ENCODE data around the gene SBF2. TPM values are rescaled to one million over a fixed set of nuclear protein-coding genes. Genes with fewer than 3 reads are reported as not detected.

Gene SBF2
- total and polyA plus RNA-seq, 10 donors = 3.6 to 70.9 (median 57.1) TPM

- WGBS, 5 donors = 59 to 83% (median 75%) methylated on average over 1 of the region's 1 CpG
- TF ChIP-seq POLR2A (IDR thresholded peaks at IDR 0.05) = no peak
- TF ChIP-seq, protein P1, sequence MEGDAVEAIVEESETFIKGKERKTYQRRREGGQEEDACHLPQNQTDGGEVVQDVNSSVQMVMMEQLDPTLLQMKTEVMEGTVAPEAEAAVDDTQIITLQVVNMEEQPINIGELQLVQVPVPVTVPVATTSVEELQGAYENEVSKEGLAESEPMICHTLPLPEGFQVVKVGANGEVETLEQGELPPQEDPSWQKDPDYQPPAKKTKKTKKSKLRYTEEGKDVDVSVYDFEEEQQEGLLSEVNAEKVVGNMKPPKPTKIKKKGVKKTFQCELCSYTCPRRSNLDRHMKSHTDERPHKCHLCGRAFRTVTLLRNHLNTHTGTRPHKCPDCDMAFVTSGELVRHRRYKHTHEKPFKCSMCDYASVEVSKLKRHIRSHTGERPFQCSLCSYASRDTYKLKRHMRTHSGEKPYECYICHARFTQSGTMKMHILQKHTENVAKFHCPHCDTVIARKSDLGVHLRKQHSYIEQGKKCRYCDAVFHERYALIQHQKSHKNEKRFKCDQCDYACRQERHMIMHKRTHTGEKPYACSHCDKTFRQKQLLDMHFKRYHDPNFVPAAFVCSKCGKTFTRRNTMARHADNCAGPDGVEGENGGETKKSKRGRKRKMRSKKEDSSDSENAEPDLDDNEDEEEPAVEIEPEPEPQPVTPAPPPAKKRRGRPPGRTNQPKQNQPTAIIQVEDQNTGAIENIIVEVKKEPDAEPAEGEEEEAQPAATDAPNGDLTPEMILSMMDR (IDR thresholded peaks at IDR 0.05 in 8 of 11, conservative IDR thresholded peaks at IDR 0.05 in 3 of 11) = no peak
- Histone ChIP-seq H3K36me3 (peaks cover 0 to 11% (median 1%) of the 10 kb centered on the region in 6 donors), H3K4me1 (peaks cover 0 to 25% (median 0%) of the 10 kb centered on the region in 6 donors), H3K4me3 (no peak overlapping the region), H3K27me3 (replicated peaks in 1 of 7) (no peaks in the 10 kb centered on the region), H3K9me3 (no peaks in the 10 kb centered on the region), H3K27ac (no peak overlapping the region)
- intact Hi-C loops (cut with DNase I; ENCODE audit: low total_unique reads) = no loop called here
- no peak for DNase-seq
Measured at GRCh38 chr11:9888938-9889337, 405.1 kb downstream of the SBF2 start.

DNA sequence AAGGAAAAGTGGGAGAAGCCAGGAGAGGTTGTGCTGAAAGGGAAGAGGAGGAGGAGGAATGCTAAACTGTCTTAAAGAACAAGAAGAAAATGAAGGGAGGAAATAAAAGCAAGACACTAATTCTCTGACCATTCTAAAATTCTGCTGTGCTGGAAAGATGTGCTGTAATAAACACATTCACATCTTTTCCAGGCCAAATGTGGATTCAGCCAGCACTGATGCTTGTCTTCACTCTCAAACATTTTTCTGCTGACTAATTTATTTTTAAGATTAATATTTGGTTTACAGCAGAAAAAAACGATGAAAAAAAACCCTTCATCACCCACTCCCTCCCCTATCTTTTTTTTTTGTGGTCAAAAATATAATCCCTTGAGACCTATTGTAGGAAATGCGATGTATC, 406.5 kb downstream of the SBF2 start:
- no peak overlapping the region for H3K4me3 ChIP-seq
- H3K36me3 ChIP-seq = no peaks in the 10 kb centered on the region
- no peak for DNase-seq
- peaks cover 0 to 21% (median 0%) of the 10 kb centered on the region in 6 donors for H3K4me1 ChIP-seq
- no peak overlapping the region for H3K27ac ChIP-seq
- TF ChIP-seq POLR2A (IDR thresholded peaks at IDR 0.05) (no peak), POLR2AphosphoS5 (IDR thresholded peaks at IDR 0.05) (no peak)
- 50 to 78% (median 57%) methylated on average over 2 of the region's 2 CpGs for WGBS, 5 donors
- intact Hi-C loops (cut with DNase I; ENCODE audit: low total_unique reads) = no loop called here
- H3K27me3 ChIP-seq (replicated peaks in 1 of 7) = no peaks in the 10 kb centered on the region
- no peaks in the 10 kb centered on the region for H3K9me3 ChIP-seq

DNA sequence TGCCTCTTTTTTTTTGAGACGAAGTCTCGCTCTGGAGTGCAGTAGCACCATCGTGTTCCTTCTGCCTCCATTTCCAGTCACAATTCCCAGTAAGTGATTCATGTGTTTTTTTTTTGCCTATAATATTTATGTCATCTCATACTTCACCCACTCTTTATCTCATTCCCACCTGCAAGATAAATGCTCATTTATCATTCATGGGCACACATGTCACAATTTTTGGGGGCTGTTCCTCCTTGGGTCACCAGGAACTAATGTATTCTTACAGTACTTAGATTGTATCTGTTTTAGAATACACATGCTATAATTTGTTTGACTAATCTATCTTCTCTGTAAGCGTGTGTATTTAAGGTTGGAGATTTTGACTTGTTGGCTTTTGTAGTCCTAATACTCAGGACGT, 407.4 kb downstream of the SBF2 start:
- 92 to 98% (median 94%) methylated on average over 5 of the region's 5 CpGs for WGBS, 5 donors
- Histone ChIP-seq H3K4me1 (peaks cover 0 to 12% (median 0%) of the 10 kb centered on the region in 6 donors), H3K27ac (no peak overlapping the region), H3K27me3 (replicated peaks in 1 of 7) (no peaks in the 10 kb centered on the region), H3K36me3 (no peaks in the 10 kb centered on the region), H3K4me3 (no peak overlapping the region), H3K9me3 (no peaks in the 10 kb centered on the region)
- intact Hi-C loops (cut with DNase I; ENCODE audit: low total_unique reads) = no loop called here
- no peak for DNase-seq
- no peak for TF ChIP-seq POLR2AphosphoS5 (IDR thresholded peaks at IDR 0.05)
- no peak for TF ChIP-seq POLR2A (IDR thresholded peaks at IDR 0.05)
- TF ChIP-seq, protein P1 (IDR thresholded peaks at IDR 0.05 in 8 of 11, conservative IDR thresholded peaks at IDR 0.05 in 3 of 11) = no peak

DNA sequence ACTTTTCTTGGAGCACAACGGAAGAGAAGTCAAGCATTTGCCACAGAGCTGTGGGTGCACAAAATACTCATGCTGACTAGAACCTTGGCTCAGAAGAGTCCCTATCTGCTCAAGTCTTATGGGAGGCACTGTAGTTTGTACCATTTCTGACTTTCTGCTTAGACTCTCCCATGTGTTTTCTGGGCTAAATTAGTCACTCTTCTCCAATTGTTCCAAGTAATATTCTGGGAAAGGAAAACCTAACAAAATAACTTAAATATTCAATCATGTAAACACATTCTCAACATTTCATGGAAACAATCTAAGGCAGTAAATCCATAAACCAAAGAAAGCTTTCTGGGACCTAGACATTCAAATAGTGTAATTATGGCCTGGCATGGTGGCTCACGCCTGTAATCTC, 409.4 kb downstream of the SBF2 start:
- no peaks in the 10 kb centered on the region for H3K9me3 ChIP-seq
- no peak overlapping the region for H3K4me3 ChIP-seq
- WGBS, 5 donors = 94 to 100% (median 95%) methylated on average over 2 of the region's 2 CpGs
- H3K4me1 ChIP-seq = peaks cover 0 to 8% (median 0%) of the 10 kb centered on the region in 6 donors
- TF ChIP-seq, protein P1 (IDR thresholded peaks at IDR 0.05 in 8 of 11, conservative IDR thresholded peaks at IDR 0.05 in 3 of 11) = no peak
- TF ChIP-seq POLR2AphosphoS5 (IDR thresholded peaks at IDR 0.05) = no peak
- TF ChIP-seq POLR2A (IDR thresholded peaks at IDR 0.05) = no peak
- no peak overlapping the region for H3K27ac ChIP-seq
- H3K27me3 ChIP-seq (replicated peaks in 1 of 7) = no peaks in the 10 kb centered on the region
- intact Hi-C loops (cut with DNase I; ENCODE audit: low total_unique reads) = no loop called here
- no peaks in the 10 kb centered on the region for H3K36me3 ChIP-seq
- DNase-seq = no peak

GRCh38 chr11:9880657-9881056, 413.4 kb downstream of the SBF2 start:
- Histone ChIP-seq H3K4me3 (no peak overlapping the region), H3K27ac (no peak overlapping the region), H3K4me1 (no peaks in the 10 kb centered on the region), H3K27me3 (replicated peaks in 1 of 7) (no peaks in the 10 kb centered on the region), H3K36me3 (no peaks in the 10 kb centered on the region), H3K9me3 (peaks cover 0 to 8% (median 5%) of the 10 kb centered on the region in 8 donors)
- no peak for TF ChIP-seq POLR2A (IDR thresholded peaks at IDR 0.05)
- TF ChIP-seq, protein P1 (IDR thresholded peaks at IDR 0.05 in 8 of 11, conservative IDR thresholded peaks at IDR 0.05 in 3 of 11) = no peak
- no peak for TF ChIP-seq POLR2AphosphoS5 (IDR thresholded peaks at IDR 0.05)
- DNase-seq = no peak
- WGBS, 5 donors = 85 to 96% (median 90%) methylated on average over 2 of the region's 2 CpGs
- intact Hi-C loops (cut with DNase I; ENCODE audit: low total_unique reads) = no loop called here

Measured in spleen (tissue), 11 donors.